ENCODE data around the gene MCTP2. TPM values are rescaled to one million over a fixed set of nuclear protein-coding genes. Genes with fewer than 3 reads are reported as not detected.

MCTP2 gene
- total RNA-seq, 1 experiment from 2014 or later: 1.3 TPM

GRCh38 chr15:94265009-94265408 is 33.6 kb downstream of the MCTP2 start:
- no peak overlapping the region for H4K91ac ChIP-seq (ENCODE audit: insufficient read length, low read depth, low read length)
- no peak for TF ChIP-seq CTCF (conservative IDR thresholded peaks at IDR 0.05)
- Mint-ChIP-seq H3K36me3 (ENCODE audit: insufficient read depth in 1 of 3, low read depth in 3 of 3) (no peaks in the 10 kb centered on the region; a peak in 2 of 7 replicates), H3K27me3 (ENCODE audit: low read depth) (no peaks in the 10 kb centered on the region), H3K4me3 (no peak overlapping the region), H3K27ac (no peak overlapping the region), H3K9me3 (peaks cover 2% of the 10 kb centered on the region in 2 experiments; a peak in 2 of 5 replicates), H3K4me1 (no peaks in the 10 kb centered on the region)
- no peak overlapping the region for H3K14ac ChIP-seq (ENCODE audit: insufficient read depth, low read length)
- no peaks in the 10 kb centered on the region for H3K4me1 ChIP-seq (ENCODE audit: insufficient read depth, low read length)
- no peak overlapping the region for H3K27ac ChIP-seq (ENCODE audit: insufficient read length, low read depth, low read length)
- H3K79me2 ChIP-seq (ENCODE audit: insufficient read depth, low read length): no peaks in the 10 kb centered on the region
- no peaks in the 10 kb centered on the region for H3K79me1 ChIP-seq (ENCODE audit: insufficient read depth, low read depth, low read length, poor library complexity, severe bottlenecking)
- no peak overlapping the region for H2BK15ac ChIP-seq (ENCODE audit: low read depth, low read length)
- no peaks in the 10 kb centered on the region for H3K27me3 ChIP-seq (ENCODE audit: insufficient read depth, low read length)
- no peak overlapping the region for H3K4ac ChIP-seq (ENCODE audit: low read depth, low read length)
- no peak overlapping the region for H3K56ac ChIP-seq (ENCODE audit: insufficient read length, low read depth, low read length)
- H2BK12ac ChIP-seq (ENCODE audit: insufficient read length, low read depth, low read length): no peak overlapping the region
- no peak overlapping the region for H2BK20ac ChIP-seq (ENCODE audit: low read depth, low read length, poor library complexity, severe bottlenecking)
- H2AFZ ChIP-seq (ENCODE audit: low read length): no peak overlapping the region
- no peak overlapping the region for H3K23ac ChIP-seq (ENCODE audit: insufficient read length, low read depth, low read length)
- no peak overlapping the region for H2BK120ac ChIP-seq (ENCODE audit: low read depth, low read length, poor library complexity, severe bottlenecking)
- no peak overlapping the region for H4K5ac ChIP-seq (ENCODE audit: insufficient read length, low read depth, low read length)
- H3T11ph ChIP-seq (ENCODE audit: low read length): no peak overlapping the region
- H3K9ac ChIP-seq (ENCODE audit: extremely low read depth, insufficient read length, low read length): no peak overlapping the region
- no peaks in the 10 kb centered on the region for H4K20me1 ChIP-seq (ENCODE audit: control insufficient read depth, insufficient read depth, insufficient read length)
- H3K9me3 ChIP-seq (ENCODE audit: control insufficient read depth, low read depth, low read length): no peaks in the 10 kb centered on the region
- no peak overlapping the region for H4K8ac ChIP-seq (replicated peaks; ENCODE audit: insufficient read length, low read depth, low read length)
- no peak overlapping the region for H2BK5ac ChIP-seq (ENCODE audit: insufficient read length, low read length)
- DNase-seq: no peak
- no peak overlapping the region for H2AK5ac ChIP-seq (ENCODE audit: insufficient read length, low read length)
- H3K23me2 ChIP-seq (ENCODE audit: insufficient read length, low read depth, low read length, poor library complexity, severe bottlenecking): no peaks in the 10 kb centered on the region
- H3K18ac ChIP-seq (ENCODE audit: insufficient read length, low read depth, low read length): no peak overlapping the region
- WGBS (ENCODE audit: extremely low coverage, insufficient read length, low lambda C conversion rate): no CpG with 5 or more reads among the region's 4 CpGs
- H3K4me2 ChIP-seq (ENCODE audit: insufficient read depth, insufficient read length, low read length): no peak overlapping the region

All from H9 (cell line).